ENCODE results near the gene VOPP1.

GRCh38 chr7:55570218-55570873, 2.0 kb downstream of the VOPP1 start:
- TF ChIP-seq POLR2A (IDR thresholded peaks at IDR 0.05): no peak
- TF ChIP-seq CTCF (IDR thresholded peaks at IDR 0.05): no peak
